ENCODE measurements around the gene CCL11.
"Not testable (repeated sequence)": the region's sequence is repeated elsewhere in the genome, so short reads cannot be mapped to it uniquely, and the experiment has no call there.

DNA sequence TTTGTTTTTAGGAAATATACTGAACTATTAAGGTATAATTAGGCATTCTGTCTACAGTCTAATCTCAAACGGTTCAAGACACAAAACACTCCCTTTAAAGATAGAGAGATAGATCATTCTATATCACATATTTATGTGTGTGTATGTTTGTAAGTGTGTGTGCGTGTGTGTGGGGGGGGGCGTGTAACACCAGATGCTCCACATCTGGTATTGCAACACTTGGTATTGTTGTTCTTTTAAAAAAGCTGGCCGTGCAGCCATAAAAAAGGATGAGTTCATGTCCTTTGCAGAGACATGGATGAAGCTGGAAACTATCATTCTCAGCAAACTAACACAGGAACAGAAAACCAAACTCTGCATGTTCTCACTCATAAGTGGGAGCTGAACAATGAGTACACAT is 42.0 kb downstream of the CCL11 start:
- TF ChIP-seq, protein P1, sequence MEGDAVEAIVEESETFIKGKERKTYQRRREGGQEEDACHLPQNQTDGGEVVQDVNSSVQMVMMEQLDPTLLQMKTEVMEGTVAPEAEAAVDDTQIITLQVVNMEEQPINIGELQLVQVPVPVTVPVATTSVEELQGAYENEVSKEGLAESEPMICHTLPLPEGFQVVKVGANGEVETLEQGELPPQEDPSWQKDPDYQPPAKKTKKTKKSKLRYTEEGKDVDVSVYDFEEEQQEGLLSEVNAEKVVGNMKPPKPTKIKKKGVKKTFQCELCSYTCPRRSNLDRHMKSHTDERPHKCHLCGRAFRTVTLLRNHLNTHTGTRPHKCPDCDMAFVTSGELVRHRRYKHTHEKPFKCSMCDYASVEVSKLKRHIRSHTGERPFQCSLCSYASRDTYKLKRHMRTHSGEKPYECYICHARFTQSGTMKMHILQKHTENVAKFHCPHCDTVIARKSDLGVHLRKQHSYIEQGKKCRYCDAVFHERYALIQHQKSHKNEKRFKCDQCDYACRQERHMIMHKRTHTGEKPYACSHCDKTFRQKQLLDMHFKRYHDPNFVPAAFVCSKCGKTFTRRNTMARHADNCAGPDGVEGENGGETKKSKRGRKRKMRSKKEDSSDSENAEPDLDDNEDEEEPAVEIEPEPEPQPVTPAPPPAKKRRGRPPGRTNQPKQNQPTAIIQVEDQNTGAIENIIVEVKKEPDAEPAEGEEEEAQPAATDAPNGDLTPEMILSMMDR (IDR thresholded peaks at IDR 0.05) = not testable (repeated sequence)
- not testable (repeated sequence) for TF ChIP-seq POLR2A (IDR thresholded peaks at IDR 0.05)

Measured in esophagus squamous epithelium (tissue), 4 donors.